Fibroblast of skin of right quadriceps (primary cell): ENCODE data around the gene UQCRFS1.
"Not testable (repeated sequence)": the region's sequence is repeated elsewhere in the genome, so short reads cannot be mapped to it uniquely, and the experiment has no call there.

Experiments used
- DNase-seq: peaks from one replicate; pipeline ENCODE4 v3.0.0-alpha.2; 2013

UQCRFS1 gene

DNA sequence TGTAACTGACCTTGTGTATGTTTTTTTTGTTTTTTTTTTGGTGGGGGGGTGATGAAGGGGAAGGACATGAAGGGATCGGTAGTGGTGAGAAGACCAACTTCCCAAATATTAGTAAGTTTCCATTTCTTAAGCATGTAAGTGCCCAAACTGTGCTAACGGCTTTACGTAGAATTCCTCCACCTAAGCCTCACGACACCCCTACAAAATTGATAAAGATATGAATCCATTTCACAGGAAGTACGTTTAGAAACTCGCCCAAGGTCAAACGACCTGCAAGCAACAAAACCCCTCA, 649 bp downstream of the UQCRFS1 start:
- DNase-seq, result no peak

DNA sequence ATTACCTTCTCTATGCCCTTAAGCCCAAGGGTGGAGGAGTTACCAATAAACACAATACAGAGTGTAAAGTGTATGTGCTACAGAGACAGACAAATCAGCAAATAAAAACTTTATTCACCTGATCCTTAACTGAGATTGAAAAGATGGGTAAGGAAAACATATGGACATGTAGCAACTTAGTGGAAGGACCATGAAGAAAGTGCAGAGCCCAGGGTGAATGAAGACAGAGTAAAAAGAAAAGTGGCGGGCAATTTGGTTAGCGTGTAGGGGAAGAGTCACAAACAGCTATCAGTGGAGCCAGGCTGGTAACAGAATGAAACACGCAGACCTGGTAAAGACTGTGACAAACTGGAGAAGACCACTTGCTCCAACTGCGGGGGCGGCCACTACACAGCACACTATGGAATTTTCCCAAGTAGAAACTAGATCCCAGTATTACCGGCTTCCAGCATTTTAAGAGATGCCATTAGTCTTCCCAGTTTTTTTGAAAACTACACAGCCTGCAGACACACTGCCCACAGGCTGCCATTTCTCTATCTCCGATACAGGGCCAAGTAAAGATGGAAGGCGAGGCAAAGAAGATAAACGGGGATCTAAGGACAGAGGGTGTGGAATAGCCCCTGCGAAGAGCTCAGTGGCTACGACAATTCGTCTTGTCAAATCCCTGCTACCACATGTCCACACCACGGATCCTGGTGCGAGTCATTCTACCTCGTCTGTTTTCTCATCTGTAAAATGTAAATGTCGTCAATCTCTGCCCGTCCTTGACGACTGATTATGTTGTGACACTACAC, 1.2 kb downstream of the UQCRFS1 start:
- peak; percentile 3 for DNase-seq

DNA sequence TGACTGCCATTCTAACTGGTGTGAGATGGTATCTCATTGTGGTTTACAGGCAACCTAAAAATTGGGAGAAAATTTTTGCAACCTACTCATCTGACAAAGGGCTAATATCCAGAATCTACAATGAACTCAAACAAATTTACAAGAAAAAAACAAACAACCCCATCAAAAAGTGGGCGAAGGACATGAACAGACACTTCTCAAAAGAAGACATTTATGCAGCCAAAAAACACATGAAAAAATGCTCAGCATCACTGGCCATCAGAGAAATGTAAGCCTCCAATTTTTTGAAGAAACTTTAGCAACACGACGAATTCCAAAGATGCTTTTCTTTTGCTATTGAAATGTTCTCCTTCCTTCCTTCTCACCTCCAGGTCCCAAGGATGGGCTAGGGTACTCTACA, 1.9 kb downstream of the UQCRFS1 start:
- DNase-seq, result not testable (repeated sequence)

DNA sequence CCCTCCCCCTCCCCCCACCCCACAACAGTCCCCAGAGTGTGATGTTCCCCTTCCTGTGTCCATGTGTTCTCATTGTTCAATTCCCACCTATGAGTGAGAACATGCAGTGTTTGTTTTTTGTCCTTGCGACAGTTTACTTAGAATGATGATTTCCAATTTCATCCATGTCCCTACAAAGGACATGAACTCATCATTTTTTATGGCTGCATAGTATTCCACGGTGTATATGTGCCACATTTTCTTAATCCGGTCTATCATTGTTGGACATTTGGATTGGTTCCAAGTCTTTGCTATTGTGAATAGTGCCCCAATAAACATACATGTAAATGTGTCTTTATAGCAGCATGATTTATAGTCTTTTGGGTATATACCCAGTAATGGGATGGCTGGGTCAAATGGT, 2.4 kb downstream of the UQCRFS1 start:
- DNase-seq, result not testable (repeated sequence)

DNA sequence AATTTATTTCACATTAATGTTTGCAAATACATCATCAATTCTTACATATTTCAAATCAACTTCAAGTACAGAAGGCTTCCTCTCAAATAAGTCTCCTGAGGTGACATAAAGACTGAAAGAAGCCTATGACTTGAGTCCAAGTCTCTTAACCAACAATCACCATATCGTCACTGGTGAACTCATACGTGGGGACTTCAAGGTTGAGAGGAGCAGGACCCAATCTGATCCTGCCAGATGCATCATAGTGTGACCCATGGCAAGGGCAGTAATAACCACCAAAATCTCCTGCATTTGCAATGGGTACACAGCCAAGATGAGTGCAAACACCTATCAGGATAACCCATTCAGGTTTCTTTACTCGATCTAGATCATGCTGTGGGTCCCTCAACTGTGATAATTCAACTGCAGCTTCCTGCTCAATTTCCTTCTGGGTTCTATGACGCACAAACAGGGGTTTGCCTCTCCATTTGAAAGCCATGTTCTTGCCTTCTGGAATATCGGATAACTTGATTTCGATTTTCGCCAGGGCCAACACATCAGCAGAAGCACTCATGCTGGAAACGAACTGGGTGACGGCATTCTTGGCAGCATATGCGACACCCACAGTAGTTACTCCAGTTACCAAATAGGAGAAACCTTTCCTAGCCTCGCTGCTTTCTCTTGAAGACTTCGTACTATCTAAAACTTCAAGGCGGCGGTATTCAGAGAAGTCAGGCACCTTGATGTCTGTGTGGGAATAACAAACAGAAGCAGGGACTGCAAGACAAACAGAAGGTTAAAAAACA, 5.4 kb downstream of the UQCRFS1 start:
- not testable (repeated sequence) for DNase-seq

DNA sequence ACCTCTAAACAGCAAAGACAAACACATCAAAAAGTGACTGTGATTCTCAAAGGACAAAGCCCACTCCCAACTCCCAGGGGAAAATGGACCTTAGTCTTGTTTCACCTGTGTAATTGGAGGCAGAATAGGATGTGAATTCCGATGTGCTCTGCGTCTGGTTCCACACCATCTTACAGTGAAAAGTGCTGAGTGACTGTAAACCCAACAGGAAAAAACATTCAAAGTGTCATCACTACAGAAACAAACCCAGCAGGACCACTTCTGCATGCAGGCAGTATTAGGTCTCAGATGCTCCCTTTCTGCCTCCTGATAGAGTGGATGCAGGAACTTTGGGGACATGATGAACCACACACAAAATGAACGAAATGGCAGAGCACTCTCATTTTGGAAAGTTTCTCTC, 6.5 kb downstream of the UQCRFS1 start:
- no peak for DNase-seq

DNA sequence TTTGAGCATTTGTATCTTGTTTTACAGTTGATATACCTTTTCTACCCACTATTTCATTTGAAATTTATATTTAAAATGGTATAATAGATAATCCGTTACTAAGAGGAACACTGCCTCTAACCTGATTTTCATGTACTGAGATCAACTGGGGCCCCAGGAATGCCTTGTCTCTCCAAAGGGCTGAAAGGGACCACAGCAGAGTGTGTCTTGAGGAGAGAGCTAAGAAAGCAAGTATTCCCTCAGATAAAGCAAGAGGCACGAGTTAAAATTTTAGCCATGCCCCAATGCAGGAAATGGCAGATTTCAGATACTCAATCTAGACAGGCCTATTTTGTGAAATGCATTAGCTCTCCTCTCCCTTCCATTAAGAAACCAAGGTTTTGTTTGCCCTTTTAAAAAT, 10.7 kb downstream of the UQCRFS1 start:
- DNase-seq, result no peak

DNA sequence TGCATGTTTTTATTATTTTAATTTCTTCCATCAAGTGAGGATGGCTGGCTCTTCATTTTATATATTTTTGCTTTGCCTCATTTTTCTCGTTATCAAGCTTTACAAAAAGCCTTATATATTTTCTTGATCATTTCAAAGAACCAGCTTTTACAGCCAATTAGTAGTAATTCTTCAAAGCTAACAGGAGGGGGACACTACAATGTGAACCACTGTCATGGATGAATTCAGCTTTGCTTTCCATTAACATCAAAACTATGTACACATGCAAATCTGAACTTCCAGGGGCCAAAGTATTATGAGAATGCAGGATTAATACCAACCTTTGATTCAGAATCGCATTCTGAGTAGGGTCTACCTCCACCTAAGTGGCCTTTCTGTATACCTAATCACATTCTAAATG, 11.1 kb downstream of the UQCRFS1 start:
- no peak for DNase-seq

DNA sequence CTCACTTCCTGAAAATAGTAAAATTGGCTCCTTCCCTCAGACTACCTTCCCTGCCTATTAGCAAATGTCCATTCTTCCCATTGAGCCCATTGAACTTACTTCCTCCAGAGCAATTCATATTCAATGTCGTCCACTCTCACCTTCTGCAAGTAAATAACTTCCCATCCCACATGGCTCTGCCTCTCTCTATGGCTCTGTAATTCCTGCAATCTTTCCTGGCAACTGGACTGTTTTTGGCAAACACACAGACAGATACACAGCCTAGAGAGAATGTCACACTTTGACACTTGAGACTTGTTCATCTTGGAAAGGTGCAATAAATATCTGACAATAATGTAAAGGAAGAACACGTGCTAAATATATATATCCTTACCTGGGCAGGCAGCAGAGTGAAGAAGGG, 18.3 kb downstream of the UQCRFS1 start:
- no peak for DNase-seq

DNA sequence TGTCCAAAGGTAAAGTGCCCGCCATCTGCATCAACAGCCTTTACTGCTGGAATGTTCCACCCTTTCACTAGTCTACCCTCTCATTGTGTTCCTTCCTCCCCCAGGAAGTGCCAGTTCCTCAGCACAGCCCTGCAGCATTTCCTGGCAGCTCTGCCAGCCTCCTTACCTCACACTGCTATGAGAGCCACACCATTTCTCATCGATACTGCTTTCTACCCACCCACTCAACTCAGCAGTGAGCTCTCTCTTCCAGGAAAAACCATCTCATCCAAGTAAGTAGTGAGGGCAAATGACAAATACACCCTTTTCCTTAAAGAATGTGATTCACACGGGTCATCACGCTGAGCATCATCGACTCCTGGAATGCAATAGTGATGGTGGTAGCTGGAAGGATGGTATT, 19.8 kb downstream of the UQCRFS1 start:
- DNase-seq, result no peak

DNA sequence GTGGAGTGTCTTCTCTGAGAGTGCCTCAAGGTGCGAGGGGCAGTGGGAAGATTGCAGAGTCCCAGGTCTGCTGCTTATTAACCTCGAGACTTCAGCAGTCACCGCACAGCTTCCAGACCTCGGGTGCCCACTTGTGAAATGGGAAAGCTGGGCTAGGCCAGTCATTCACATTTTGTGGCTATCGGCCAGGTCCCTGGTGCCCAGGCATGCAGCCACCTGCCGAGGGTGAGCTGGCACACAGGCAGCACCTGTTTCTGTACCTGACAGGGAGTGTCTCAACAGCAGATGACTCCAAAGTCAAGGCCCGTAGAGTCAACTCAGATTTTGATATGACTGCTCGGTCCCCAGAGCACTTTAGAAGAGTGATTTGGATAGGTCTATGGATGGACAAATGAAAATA, 21.9 kb downstream of the UQCRFS1 start:
- DNase-seq, result no peak

DNA sequence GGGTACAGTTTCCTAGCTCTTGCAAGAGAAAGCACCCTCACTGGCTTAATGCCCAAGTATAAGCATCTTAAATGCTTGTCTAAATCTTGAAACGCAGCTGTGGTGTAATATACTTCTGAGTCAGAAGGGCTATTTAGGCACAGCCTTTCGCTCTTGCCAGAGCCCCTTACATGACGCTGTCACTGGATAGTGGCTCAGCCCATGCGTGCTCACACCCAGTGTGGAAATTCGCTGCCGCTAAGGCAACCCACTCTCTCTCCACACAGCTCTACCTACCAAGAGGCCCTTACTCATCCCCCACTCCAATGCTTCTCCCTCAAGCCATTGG, 24.0 kb downstream of the UQCRFS1 start:
- DNase-seq, result no peak

DNA sequence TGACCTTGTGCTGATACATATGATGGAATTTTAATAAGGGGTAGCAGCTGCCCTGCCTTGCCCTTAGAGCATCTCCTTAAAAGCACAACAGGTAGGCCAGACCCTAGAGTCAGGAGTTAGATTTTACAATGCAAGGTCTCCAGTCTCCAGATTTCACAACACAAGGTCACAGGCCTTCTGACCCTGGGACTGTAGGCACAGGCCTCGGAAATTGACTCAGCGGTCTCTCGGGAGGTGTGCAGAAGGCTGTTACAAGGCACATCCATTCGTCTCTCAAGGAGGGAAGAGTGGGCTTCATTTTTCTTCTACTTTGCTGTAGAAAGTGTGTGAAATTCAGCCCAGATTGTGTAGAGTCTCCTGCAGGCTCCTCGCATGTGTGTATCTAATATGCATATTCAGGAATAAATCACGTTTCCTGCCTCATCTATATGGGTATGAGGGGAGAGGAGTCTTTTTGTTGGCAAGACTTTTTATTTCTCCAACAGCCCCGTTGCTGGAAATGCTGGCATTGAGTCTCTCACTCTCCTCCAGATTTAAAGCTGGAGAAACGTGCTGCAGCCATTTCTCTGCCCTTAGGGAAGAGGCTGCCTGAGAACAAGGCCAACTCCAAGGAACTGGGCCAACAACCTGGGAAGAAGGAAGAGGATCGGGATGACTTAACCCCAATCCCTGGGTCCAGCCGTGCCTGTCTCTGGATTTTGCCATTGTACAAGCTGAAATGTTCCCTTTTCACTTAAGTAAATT, 24.5 kb downstream of the UQCRFS1 start:
- DNase-seq, result no peak

DNA sequence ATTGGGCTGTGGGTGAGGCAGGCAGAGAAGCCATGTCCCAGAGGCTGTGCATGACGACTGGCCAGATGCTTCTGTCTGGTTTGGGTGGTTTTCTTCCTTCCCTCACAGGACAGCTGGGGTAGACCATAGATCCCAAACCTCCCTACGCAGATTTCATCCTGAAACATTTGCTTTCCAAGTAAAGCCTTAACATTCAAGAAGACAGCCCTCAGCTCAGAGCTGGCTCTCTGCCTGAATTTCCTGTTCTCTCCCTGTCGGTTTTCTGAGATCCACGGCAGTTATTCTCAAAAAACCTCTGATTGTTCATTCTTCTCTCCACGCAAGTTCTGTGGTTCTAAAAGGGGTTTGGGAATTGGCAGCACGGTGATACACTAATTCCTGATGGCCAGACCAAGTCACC, 25.3 kb downstream of the UQCRFS1 start:
- no peak for DNase-seq

DNA sequence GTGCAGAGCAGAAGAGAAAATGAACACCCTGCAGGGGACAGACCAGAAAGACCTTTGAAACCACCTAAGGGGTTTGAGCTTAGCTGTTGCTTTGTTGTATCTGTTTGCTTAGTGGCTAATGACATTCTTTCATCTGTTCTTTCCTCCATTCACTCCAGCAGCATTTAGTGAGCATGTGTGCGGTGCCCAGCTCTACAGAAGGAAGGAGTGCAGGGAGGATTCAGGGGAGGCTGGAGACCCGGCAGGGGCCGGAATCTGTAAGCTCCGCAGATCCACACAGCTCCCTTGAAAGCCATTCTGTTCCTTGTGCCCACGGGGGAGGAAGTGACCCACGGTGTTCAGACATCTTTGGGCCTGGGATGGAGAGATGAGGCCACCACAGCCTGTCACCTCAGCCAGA, 27.5 kb downstream of the UQCRFS1 start:
- no peak for DNase-seq

DNA sequence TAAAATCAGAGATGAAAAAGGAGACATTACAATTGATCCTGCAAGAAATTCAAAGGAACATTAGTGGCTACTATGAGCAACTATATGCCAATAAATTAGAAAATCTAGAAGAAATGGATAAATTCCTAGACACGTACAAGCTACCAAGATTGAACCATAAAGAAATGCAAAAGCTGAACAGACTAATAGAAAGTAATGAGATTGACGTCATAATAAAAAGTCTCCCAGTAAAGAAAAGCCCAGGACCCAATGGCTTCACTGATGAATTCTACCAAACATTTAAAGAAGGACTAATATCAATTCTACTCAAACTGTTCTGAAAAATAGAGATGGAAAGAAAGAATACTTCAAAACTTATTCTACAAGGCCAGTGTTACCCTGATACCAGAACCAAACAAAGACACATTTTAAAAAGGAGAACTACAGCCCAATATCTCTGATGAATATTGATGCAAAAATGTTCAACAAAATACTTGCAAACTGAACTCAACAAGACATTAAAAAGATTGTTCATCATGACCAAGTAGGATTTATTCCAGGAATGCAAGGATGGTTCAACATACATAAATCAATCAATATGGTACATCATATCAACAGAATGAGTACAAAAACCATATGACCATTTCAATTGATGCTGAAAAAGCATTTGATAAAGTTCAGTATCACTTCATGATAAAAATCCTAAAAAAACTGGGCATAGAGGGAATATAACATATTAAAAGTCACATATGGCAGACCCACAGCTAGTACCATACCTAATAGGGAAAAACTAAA, 35.8 kb downstream of the UQCRFS1 start:
- DNase-seq, result no peak

DNA sequence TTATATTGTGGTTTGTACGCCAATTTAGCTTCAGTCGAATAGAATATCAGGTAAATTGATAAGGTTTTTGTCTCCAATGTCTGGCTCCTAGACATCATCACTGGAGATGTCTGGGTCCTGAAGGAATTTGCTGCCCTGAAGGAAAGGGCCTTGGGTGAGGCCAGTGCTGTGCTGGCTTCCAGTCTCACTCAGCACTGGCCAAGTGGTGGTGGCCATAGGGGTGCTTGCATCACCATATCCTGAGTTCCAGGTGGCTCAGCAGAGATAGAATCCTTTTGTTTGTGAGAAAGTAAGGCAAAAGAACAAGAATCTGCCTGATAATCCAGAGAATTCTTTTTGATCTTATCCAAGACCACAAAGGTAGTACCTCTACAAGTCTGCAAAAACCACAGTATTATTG, 39.1 kb downstream of the UQCRFS1 start:
- no peak for DNase-seq

DNA sequence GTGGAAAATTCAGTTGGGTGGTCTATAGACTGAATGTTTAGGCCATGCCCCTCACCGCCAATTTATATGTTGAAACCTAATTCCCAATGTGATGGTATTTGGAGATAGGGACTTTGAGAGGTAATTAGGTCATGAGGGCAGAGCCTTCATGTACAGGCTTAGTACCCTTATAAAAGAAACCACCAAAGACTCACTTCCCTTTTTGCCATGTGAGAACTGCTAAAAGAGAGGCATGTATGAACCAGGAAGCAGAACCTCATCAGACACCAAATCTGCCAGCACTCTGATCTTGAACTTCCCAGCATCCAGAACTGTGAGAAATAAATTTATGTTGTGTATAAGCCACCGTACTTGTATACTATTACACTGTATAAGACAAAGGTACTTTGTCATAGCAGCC, 40.6 kb downstream of the UQCRFS1 start:
- no peak for DNase-seq

DNA sequence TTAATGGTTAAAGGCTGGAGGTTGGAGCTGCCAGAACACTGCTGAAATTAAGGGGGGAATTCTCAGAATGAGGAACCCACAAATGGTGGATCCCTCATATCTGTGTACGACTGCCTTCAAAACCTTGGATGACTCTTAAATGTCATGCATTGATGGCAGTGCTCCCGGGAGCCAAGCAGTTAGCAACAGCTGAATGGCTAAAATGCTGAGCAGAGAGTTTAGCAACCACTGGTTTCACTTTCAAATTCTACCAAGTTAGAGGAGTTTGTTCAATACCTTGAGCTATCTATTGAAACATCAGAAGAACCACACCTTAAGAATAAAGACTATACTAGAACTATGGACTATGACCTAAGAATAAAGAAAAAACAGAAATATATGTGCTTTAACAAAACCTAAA, 41.4 kb downstream of the UQCRFS1 start:
- DNase-seq, result no peak

DNA sequence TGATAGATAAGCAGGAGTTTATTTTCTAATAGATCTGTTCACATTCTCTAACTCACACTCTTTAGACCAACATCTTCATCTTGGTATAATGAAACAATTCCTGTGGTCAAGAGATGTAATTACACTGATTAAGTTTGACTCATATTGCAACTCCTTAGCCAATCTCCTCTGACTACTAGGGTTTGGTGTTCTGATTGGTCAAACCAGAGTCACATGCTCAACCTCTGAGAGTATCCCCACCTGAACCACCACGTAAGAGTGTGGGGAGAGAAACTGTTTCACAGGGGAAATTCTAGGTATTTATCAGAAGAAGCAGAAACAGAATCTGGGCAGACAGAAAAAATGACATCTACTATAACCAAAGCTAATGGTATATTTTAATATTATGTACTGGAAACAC, 42.4 kb downstream of the UQCRFS1 start:
- no peak for DNase-seq

DNA sequence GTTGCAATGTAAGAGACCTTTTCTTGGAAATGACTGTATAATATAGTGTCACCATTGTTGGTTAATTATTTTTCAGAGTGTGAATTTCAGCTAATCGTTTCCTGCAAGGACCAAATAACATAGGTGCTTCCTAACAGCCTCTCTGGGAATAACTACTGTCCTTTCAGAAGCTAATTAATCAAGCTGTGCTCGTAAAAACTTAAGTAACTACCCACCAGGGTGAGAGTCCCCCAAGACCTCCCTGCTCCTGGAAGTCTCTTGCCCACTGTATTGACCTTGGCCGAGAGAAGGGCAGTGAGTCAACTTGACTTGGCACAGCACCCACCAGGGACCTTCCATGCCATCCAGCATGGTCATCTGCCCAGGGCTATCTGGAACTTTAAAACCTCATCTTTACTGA, 50.3 kb downstream of the UQCRFS1 start:
- no peak for DNase-seq

DNA sequence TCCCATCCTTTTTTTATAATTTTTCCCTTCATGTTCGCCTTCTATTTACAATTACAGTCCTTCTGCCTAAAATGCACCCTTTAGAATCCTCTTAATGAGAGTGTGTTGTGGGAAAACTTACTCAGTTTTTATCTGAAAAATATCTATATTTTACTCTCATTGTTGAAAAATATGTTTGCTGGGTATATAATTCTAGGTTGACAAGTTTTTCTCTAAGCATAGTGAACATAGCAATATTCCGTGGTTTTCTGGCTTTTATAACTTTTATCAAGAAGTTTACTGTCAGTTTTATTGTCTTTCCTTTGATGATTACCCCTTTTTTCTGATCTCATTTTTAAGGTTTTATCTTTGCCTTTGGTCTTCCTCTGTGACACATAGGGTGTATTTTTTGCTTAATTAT, 57.3 kb downstream of the UQCRFS1 start:
- no peak for DNase-seq
